ENCODE data around the gene AKT3.

- no peak for TF ChIP-seq CTCF (IDR thresholded peaks at IDR 0.05)
- no peak for TF ChIP-seq POLR2A (IDR thresholded peaks at IDR 0.05)
Measured at GRCh38 chr1:243765676-243766075, 84.4 kb downstream of the AKT3 start.
